OCI-LY3 (cell line): ENCODE results near the gene B4GALNT1.
"Not testable (repeated sequence)": the region's sequence is repeated elsewhere in the genome, so short reads cannot be mapped to it uniquely, and the experiment has no call there.

Source experiments
- H2AFZ ChIP-seq: fragments of 200-600, 300-600 bp; shearing (Covaris generic); 2 replicates; pipeline ENCODE4 v1.6.0; 2014; ENCODE audit warnings: antibody characterized with exemption, low read depth, low read length
- H3K27ac ChIP-seq: fragments of 200-600, 300-600 bp; sonication (generic); 2 replicates; pipeline ENCODE4 v1.5.1; 2014; ENCODE audit warnings: mild to moderate bottlenecking, low read length, moderate library complexity, mixed read lengths
- H3K27me3 ChIP-seq: fragments of 200-600, 300-600 bp; sonication (generic); 2 replicates; pipeline ENCODE4 v1.6.1; 2014; ENCODE audit warnings: low read depth, low read length, mixed read lengths
- H3K36me3 ChIP-seq: fragments of 200-600, 300-600 bp; sonication (generic); replicated peaks from 2 replicates; pipeline ENCODE3; 2014; ENCODE audit warnings: low read depth, low read length, mixed read lengths
- H3K4me1 ChIP-seq: fragments of 300-600, 200-600 bp; sonication (generic); 2 replicates; pipeline ENCODE4 v1.6.1; 2014; ENCODE audit warnings: low read length, mixed read lengths
- H3K4me2 ChIP-seq: fragments of 200-600, 300-600 bp; sonication (generic); 2 replicates; pipeline ENCODE4 v1.6.1; 2014; ENCODE audit warnings: low read length, mixed read lengths
- H3K4me3 ChIP-seq: fragments of 300-600, 200-600 bp; sonication (generic); 2 replicates; pipeline ENCODE4 v1.5.1; 2014; ENCODE audit warnings: antibody characterized with exemption, mild to moderate bottlenecking, low read length, moderate library complexity
- H3K79me2 ChIP-seq: fragments of 300-600, 200-600 bp; shearing (Covaris generic); 2 replicates; pipeline ENCODE4 v1.6.1; 2014; ENCODE audit warnings: mild to moderate bottlenecking, low read length, mixed read lengths
- H3K9ac ChIP-seq: fragments of 300-600, 200-600 bp; shearing (Covaris generic); 2 replicates; pipeline ENCODE4 v1.6.0; 2014; ENCODE audit warnings: mild to moderate bottlenecking, low read length, moderate library complexity
- H3K9me3 ChIP-seq: fragments of 200-600, 300-600 bp; shearing (Covaris generic); 2 replicates; pipeline ENCODE4 v1.6.1; 2014; ENCODE audit warnings: low read length, mixed read lengths; ENCODE audit not compliant: insufficient read depth
- H4K20me1 ChIP-seq: fragments of 200-600, 300-600 bp; sonication (generic); 2 replicates; pipeline ENCODE4 v1.6.1; 2016; ENCODE audit warnings: low read length, mixed read lengths; ENCODE audit not compliant: insufficient read depth
- EZH2phosphoT487 ChIP-seq: fragments of 200-600 bp; shearing (Covaris generic); IDR thresholded peaks from 2 replicates; pipeline ENCODE4 v1.6.1; 2018; ENCODE audit warnings: antibody characterized with exemption, mixed run types, low read depth
- TF ChIP-seq, protein P1 (sequence below): fragments of 200-600, 300-600 bp; sonication (generic); IDR thresholded peaks from 2 replicates; pipeline ENCODE4 v1.5.1; 2014; ENCODE audit warnings: antibody characterized with exemption, low read length, low read depth

The B4GALNT1 gene

DNA sequence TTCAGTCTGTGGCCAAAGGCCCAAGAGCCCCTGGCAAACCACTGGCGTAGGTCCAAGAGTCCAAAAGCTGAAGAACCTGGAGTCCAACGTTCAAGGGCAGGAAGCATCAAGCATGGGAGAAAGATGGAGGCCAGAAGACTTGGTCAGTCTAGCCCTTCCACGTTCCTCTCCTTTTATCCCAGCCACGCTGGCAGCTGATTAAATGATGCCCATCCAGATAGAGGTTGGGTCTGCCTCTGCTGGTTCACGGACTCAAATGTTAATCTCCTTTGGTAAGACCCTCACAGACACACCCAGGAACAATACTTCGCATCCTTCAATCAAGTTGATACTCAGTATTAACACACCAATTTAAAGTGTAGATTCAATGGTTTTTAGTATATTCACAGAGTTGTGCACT, 39.8 kb upstream of the B4GALNT1 start:
- Histone ChIP-seq H3K4me2 (no peak overlapping the region), H3K4me3 (no peak overlapping the region), H3K9me3 (no peaks in the 10 kb centered on the region), H3K27ac (no peak overlapping the region), H3K79me2 (no peaks in the 10 kb centered on the region), H4K20me1 (no peaks in the 10 kb centered on the region), H3K36me3 (no peaks in the 10 kb centered on the region), H2AFZ (no peak overlapping the region), H3K9ac (no peak overlapping the region), H3K4me1 (no peaks in the 10 kb centered on the region), H3K27me3 (no peaks in the 10 kb centered on the region)
- TF ChIP-seq, protein P1, sequence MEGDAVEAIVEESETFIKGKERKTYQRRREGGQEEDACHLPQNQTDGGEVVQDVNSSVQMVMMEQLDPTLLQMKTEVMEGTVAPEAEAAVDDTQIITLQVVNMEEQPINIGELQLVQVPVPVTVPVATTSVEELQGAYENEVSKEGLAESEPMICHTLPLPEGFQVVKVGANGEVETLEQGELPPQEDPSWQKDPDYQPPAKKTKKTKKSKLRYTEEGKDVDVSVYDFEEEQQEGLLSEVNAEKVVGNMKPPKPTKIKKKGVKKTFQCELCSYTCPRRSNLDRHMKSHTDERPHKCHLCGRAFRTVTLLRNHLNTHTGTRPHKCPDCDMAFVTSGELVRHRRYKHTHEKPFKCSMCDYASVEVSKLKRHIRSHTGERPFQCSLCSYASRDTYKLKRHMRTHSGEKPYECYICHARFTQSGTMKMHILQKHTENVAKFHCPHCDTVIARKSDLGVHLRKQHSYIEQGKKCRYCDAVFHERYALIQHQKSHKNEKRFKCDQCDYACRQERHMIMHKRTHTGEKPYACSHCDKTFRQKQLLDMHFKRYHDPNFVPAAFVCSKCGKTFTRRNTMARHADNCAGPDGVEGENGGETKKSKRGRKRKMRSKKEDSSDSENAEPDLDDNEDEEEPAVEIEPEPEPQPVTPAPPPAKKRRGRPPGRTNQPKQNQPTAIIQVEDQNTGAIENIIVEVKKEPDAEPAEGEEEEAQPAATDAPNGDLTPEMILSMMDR: no peak
- no peak for TF ChIP-seq EZH2phosphoT487

DNA sequence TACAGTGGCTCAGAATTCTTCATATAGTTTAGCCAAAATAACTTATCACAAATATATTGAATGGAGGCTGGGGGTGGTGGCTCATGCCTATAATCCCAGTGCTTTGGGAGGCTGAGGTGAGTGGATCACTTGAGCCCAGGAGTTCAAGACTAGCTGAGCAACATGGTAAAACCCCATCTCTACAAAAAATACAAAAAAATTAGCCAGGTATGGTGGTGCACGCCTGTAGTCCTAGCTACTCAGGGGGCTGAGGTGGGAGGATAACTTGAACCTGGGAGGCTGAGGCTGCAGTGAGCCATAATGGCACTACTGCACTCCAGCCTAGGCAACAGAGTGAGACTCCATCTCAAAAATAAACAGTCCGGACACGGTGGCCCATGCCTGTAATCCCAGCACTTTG, 38.8 kb upstream of the B4GALNT1 start:
- H3K27ac ChIP-seq, H3K9ac ChIP-seq, H3K36me3 ChIP-seq, H3K4me2 ChIP-seq, H4K20me1 ChIP-seq, H3K4me3 ChIP-seq, H3K4me1 ChIP-seq, H3K79me2 ChIP-seq, H2AFZ ChIP-seq, H3K9me3 ChIP-seq, H3K27me3 ChIP-seq: not testable (repeated sequence)

DNA sequence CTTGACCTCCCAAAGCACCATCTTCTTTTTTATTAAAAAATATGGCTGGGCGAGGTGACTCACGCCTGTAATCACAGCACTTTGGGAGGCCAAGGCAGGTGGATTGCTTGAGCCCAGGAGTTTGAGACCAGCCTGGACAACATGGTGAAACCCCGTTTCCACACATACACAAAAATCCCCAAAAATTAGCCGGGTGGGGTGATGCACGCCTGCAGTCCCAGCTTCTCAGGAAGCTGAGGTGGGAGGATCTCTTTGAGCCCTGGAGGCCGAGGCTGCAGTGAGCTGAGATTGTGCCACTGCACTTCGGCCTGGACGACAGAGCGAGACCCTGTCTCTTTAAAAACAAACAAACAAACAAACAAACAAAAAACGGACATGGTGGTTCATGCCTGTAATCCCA, 36.7 kb upstream of the B4GALNT1 start:
- not testable (repeated sequence) for H3K9me3 ChIP-seq, H3K9ac ChIP-seq, H3K27ac ChIP-seq, H2AFZ ChIP-seq, H3K27me3 ChIP-seq, H4K20me1 ChIP-seq, H3K4me3 ChIP-seq, H3K4me1 ChIP-seq, H3K36me3 ChIP-seq, H3K79me2 ChIP-seq, H3K4me2 ChIP-seq

DNA sequence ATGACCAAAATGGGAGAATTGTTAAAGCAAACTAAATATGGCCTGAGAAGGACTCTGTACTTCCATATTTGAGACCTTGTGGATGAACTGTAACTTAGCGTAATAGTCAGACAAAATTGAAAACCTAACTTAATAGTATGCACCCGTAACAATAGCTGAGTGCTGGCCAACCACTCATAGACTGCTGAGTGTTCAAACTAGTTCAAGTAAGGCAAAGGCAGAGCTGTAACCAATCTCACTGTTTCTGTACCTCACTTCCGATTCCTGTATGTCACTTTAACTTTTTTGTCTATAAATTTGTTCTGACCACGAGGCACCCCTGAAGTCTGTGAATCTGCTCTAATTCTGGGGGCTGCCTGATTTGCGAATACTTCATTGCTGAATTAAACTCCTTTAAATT, 33.9 kb upstream of the B4GALNT1 start:
- Histone ChIP-seq H3K27ac (no peak overlapping the region), H3K27me3 (no peaks in the 10 kb centered on the region), H3K4me3 (no peak overlapping the region), H3K36me3 (no peaks in the 10 kb centered on the region), H3K79me2 (no peaks in the 10 kb centered on the region), H3K9ac (no peak overlapping the region), H3K9me3 (peaks cover 7% of the 10 kb centered on the region; the same call in 1 of the 2 replicates), H3K4me1 (no peaks in the 10 kb centered on the region), H3K4me2 (no peak overlapping the region), H2AFZ (no peak overlapping the region), H4K20me1 (no peaks in the 10 kb centered on the region)
- TF ChIP-seq EZH2phosphoT487: no peak
- TF ChIP-seq, protein P1: no peak

DNA sequence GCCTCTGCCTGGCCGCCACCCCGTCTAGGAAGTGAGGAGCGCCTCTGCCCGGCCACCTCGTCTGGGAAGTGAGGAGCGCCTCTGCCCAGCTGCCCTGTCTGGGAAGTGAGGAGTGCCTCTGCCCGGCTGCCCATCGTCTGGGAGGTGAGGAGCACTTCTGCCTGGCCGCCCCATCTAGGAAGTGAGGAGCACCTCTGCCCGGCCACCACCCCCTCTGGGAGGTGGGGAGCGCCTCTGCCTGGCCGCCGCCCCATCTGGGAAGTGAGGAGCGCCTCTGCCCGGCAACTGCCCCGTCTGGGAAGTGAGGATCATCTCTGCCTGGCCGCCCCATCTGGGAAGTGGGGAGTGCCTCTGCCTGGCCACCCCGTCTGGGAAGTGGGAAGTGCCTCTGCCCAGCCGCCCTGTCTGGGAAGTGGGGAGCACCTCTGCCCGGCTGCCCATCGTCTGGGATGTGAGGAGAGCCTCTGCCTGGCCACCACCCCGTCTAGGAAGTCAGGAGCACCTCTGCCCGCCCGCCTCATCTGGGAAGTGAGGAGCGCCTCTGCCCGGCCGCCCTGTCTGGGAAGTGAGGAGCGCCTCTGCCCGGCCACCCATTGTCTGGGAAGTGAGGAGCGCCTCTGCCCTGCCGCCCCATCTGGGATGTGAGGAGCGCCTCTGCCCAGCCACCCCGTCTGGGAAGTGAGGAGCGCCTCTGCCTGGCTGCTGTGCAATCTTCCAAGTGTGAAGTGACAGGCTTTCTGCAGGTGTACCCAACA, 32.2 kb upstream of the B4GALNT1 start:
- not testable (repeated sequence) for H2AFZ ChIP-seq, H3K27ac ChIP-seq, H3K36me3 ChIP-seq

More for the DNA sequence above, 32.2 kb upstream of the B4GALNT1 start:
- not testable (repeated sequence) for H3K4me1 ChIP-seq, H3K4me3 ChIP-seq, H4K20me1 ChIP-seq, H3K4me2 ChIP-seq, H3K79me2 ChIP-seq, H3K27me3 ChIP-seq, H3K9ac ChIP-seq
- H3K9me3 ChIP-seq: peaks cover 14% of the 10 kb centered on the region
